Spleen (tissue), 11 donors: ENCODE results near the gene OVAAL. TPM values are rescaled to one million over a fixed set of nuclear protein-coding genes. Genes with fewer than 3 reads are reported as not detected.

Source experiments
- DNase-seq: peaks from one replicate; pipeline ENCODE4 v3.0.0-alpha.2; 2020
- H3K27ac ChIP-seq, 8 donors: fragments of 200-600 bp; sonication (generic) in 7 of 8; 1 replicate in 4 of 8; 2 replicates in 4 of 8; pipeline versions ENCODE4 v1.5.0 to v1.8.0; 2016 to 2021; ENCODE audit warnings: inconsistent platforms in 4 of 8, mild to moderate bottlenecking in 4 of 8, moderate library complexity in 1 of 8
- H3K27me3 ChIP-seq, 7 donors: fragments of 200-600 bp; sonication (generic) in 6 of 7; replicated peaks in 1 of 7; 1 replicate in 4 of 7; 2 replicates in 3 of 7; pipeline versions ENCODE4 v1.5.0 to v1.8.0; 2016 to 2021; ENCODE audit warnings: inconsistent platforms in 3 of 7, mild to moderate bottlenecking in 1 of 7
- H3K36me3 ChIP-seq, 6 donors: fragments of 200-600 bp; sonication (generic) in 5 of 6; 1 replicate in 4 of 6; 2 replicates in 2 of 6; pipeline versions ENCODE4 v1.5.0 to v1.8.0; 2016 to 2021; ENCODE audit warnings: inconsistent platforms in 2 of 6
- H3K4me1 ChIP-seq, 6 donors: fragments of 200-600 bp; sonication (generic) in 5 of 6; 1 replicate in 3 of 6; 2 replicates in 3 of 6; pipeline versions ENCODE4 v1.5.0 to v1.8.0; 2016 to 2021; ENCODE audit warnings: inconsistent platforms in 3 of 6
- H3K4me3 ChIP-seq, 8 donors: fragments of 200-600 bp; sonication (generic) in 7 of 8; 1 replicate in 4 of 8; 2 replicates in 4 of 8; pipeline versions ENCODE4 v1.5.0 to v1.8.0; 2016 to 2021; ENCODE audit warnings: inconsistent platforms in 4 of 8, mild to moderate bottlenecking in 4 of 8, moderate library complexity in 2 of 8
- H3K9me3 ChIP-seq, 8 donors: fragments of 200-600 bp; sonication (generic) in 7 of 8; 1 replicate in 4 of 8; 2 replicates in 4 of 8; pipeline versions ENCODE4 v1.5.0 to v1.8.0; 2016 to 2021; ENCODE audit warnings: inconsistent platforms in 4 of 8
- CTCF ChIP-seq, 11 experiments: fragments of 200-600 bp in 7 of 11; fragments of 450-650 bp in 4 of 11; sonication (generic) in 4 of 11; IDR thresholded peaks in 8 of 11; conservative IDR thresholded peaks in 3 of 11; 1 replicate in 7 of 11; 2 replicates in 4 of 11; pipeline versions ENCODE4 v1.4.0 to v1.8.0; 2016 to 2021; ENCODE audit warnings: antibody characterized with exemption in 11 of 11, inconsistent platforms in 4 of 11, mild to moderate bottlenecking in 1 of 11
- POLR2A ChIP-seq, 3 donors: fragments of 450-650 bp; IDR thresholded peaks; one replicate each; pipeline ENCODE4 v1.5.1; 2017; ENCODE audit warnings: antibody characterized with exemption in 3 of 3, mild to moderate bottlenecking in 1 of 3
- POLR2AphosphoS5 ChIP-seq, 3 donors: sonication (generic); formaldehyde crosslinking; IDR thresholded peaks; one replicate each; pipeline ENCODE4 v1.5.1; 2017; ENCODE audit warnings: antibody characterized with exemption in 3 of 3
- WGBS, 5 donors: extraction: QIAGEN DNeasy Blood & Tissue Kit in 3 of 5; methylation state at CpG; one replicate each; pipeline versions ENCODE4 v1.1.5 to v1.1.7; 2013 to 2018; 5-methylcytosine and 5-hydroxymethylcytosine counted together
- intact Hi-C: fragments of 100-400 bp; cut with DNase I; formaldehyde crosslinking; loops from one replicate; pipeline ENCODE4 v1.15.0; 2023; ENCODE audit warnings: low total_unique reads
- polyA plus RNA-seq, 3 donors: library from polyadenylated mRNA; stranded (reverse); fragments of 200-250 nt; gene quantifications; one replicate each; pipeline ENCODE4 v1.2.1, GENCODE V29; 2013
- total RNA-seq, 7 donors: library from RNA; depleted of rRNA in 3 of 7; stranded (reverse); fragments of >200 nt in 3 of 7; fragmentation: NEBNext Ultra II Directional in 4 of 7; extraction: Animal tissue kit (Norgen Biotek cat#: 25700) in 4 of 7; gene quantifications; one replicate each; pipeline versions ENCODE4 v1.1.0 to v1.2.1, GENCODE V29; 2016 to 2021
- donor health status: healthy with polysubstance abuse.
- donor health status: DM: no; HTN: no; CAD: no; lungs with moderate emphysema.
- donor health status: DM: no; HTN: no; CAD: no.
- donor health status: Bipolar disorder and iron deficiency.
- donor health status: healthy.
- donor health status: DM: no; HTN: no; CAD: no.
- donor health status: DM: yes; HTN: yes; CAD: no.

The OVAAL gene
- total and polyA plus RNA-seq, 10 donors = not detected

- Histone ChIP-seq H3K4me1 (peaks cover 0 to 25% (median 6%) of the 10 kb centered on the region in 6 donors), H3K9me3 (no peaks in the 10 kb centered on the region), H3K36me3 (no peaks in the 10 kb centered on the region), H3K27ac (no peak overlapping the region), H3K4me3 (no peak overlapping the region), H3K27me3 (no peaks in the 10 kb centered on the region)
- intact Hi-C loops = no loop called here
- WGBS, 5 donors = 87 to 94% (median 91%) methylated on average over 11 of the region's 11 CpGs
- no peak for TF ChIP-seq POLR2AphosphoS5 (IDR thresholded peaks at IDR 0.05)
- no peak for TF ChIP-seq POLR2A (IDR thresholded peaks at IDR 0.05)
- no peak for TF ChIP-seq CTCF (IDR thresholded peaks at IDR 0.05 in 8 of 11, conservative IDR thresholded peaks at IDR 0.05 in 3 of 11)
- DNase-seq = no peak
Observed at GRCh38 chr1:180528868-180529470, 29.8 kb upstream of the OVAAL start.

GRCh38 chr1:180530501-180530900, 28.3 kb upstream of the OVAAL start:
- WGBS, 5 donors = 36 to 57% (median 57%) methylated on average over 5 of the region's 5 CpGs
- H3K36me3 ChIP-seq = no peaks in the 10 kb centered on the region
- H3K4me3 ChIP-seq = no peak overlapping the region
- H3K4me1 ChIP-seq = peaks cover 0 to 19% (median 6%) of the 10 kb centered on the region in 6 donors
- intact Hi-C loops = loop anchor here (5.0 to 10.0 kb wide), 2 partner anchors 104 to 332 kb away; partner anchors contain the start of gene XPR1
- H3K27ac ChIP-seq = peak overlapping the region in 4 of 8 donors; percentile 13 to 54 (median 26)
- no peaks in the 10 kb centered on the region for H3K9me3 ChIP-seq
- peak in 1 of 3 donors; percentile 37 for TF ChIP-seq POLR2AphosphoS5 (IDR thresholded peaks at IDR 0.05)
- no peak for TF ChIP-seq CTCF (IDR thresholded peaks at IDR 0.05 in 8 of 11, conservative IDR thresholded peaks at IDR 0.05 in 3 of 11)
- H3K27me3 ChIP-seq = no peaks in the 10 kb centered on the region
- no peak for DNase-seq

- H3K27ac ChIP-seq = no peak overlapping the region
- H3K36me3 ChIP-seq = no peaks in the 10 kb centered on the region
- DNase-seq = no peak
- WGBS, 5 donors = 87 to 94% (median 89%) methylated on average over 5 of the region's 5 CpGs
- peaks cover 0 to 7% (median 0%) of the 10 kb centered on the region in 7 donors for H3K27me3 ChIP-seq
- H3K4me3 ChIP-seq = no peak overlapping the region
- no peaks in the 10 kb centered on the region for H3K9me3 ChIP-seq
- H3K4me1 ChIP-seq = peaks cover 0 to 17% (median 6%) of the 10 kb centered on the region in 6 donors
- intact Hi-C loops = loop anchor here (5.0 to 10.0 kb wide), 2 partner anchors 102 to 329 kb away; partner anchors contain the start of gene XPR1
- TF ChIP-seq CTCF (IDR thresholded peaks at IDR 0.05 in 8 of 11, conservative IDR thresholded peaks at IDR 0.05 in 3 of 11) = no peak
- no peak for TF ChIP-seq POLR2A (IDR thresholded peaks at IDR 0.05)
- no peak for TF ChIP-seq POLR2AphosphoS5 (IDR thresholded peaks at IDR 0.05)
Observed at GRCh38 chr1:180532854-180533253, 25.9 kb upstream of the OVAAL start.

GRCh38 chr1:180533266-180533987, 25.3 kb upstream of the OVAAL start:
- 44 to 57% (median 48%) methylated on average over 10 of the region's 10 CpGs for WGBS, 5 donors
- TF ChIP-seq CTCF (IDR thresholded peaks at IDR 0.05 in 8 of 11, conservative IDR thresholded peaks at IDR 0.05 in 3 of 11) = peak; percentile 55 to 89 (median 80)
- TF ChIP-seq POLR2A (IDR thresholded peaks at IDR 0.05) = no peak
- Histone ChIP-seq H3K9me3 (no peaks in the 10 kb centered on the region), H3K27me3 (peaks cover 0 to 7% (median 0%) of the 10 kb centered on the region in 7 donors), H3K4me3 (no peak overlapping the region), H3K4me1 (peaks cover 0 to 17% (median 6%) of the 10 kb centered on the region in 6 donors), H3K36me3 (no peaks in the 10 kb centered on the region), H3K27ac (no peak overlapping the region)
- intact Hi-C loops = loop anchor here (5.0 to 10.0 kb wide), 2 partner anchors 101 to 329 kb away; partner anchors contain the start of gene XPR1
- DNase-seq = peak; percentile 84
